Fibroblast of mammary gland (primary cell): Measurements from ENCODE around the gene KRTAP10-10.

Source experiments
- DNase-seq: peaks from one replicate; pipeline ENCODE4 v3.0.0-alpha.2; 2010; ENCODE audit warnings: low read depth
- H3K4me3 ChIP-seq: 2 replicates; pipeline ENCODE4 v1.5.1; 2011; ENCODE audit warnings: low read depth, mild to moderate bottlenecking, low read length, moderate library complexity; ENCODE audit not compliant: control insufficient read depth
- CTCF ChIP-seq: conservative IDR thresholded peaks from 2 replicates; pipeline ENCODE4 v1.5.1; 2011; ENCODE audit warnings: low read depth, low read length, inconsistent platforms; ENCODE audit not compliant: control insufficient read depth, insufficient read depth

KRTAP10-10 gene

GRCh38 chr21:44650973-44651675 lies 14.0 kb downstream of the KRTAP10-10 start:
- TF ChIP-seq CTCF = no peak
- no peak for DNase-seq
- no peak overlapping the region for H3K4me3 ChIP-seq

- H3K4me3 ChIP-seq = no peak overlapping the region
Measured at GRCh38 chr21:44653123-44653522, 16.0 kb downstream of the KRTAP10-10 start.

GRCh38 chr21:44653656-44654575 lies 16.8 kb downstream of the KRTAP10-10 start:
- no peak overlapping the region for H3K4me3 ChIP-seq
- no peak for TF ChIP-seq CTCF
- no peak for DNase-seq

More at GRCh38 chr21:44653123-44653522, 16.0 kb downstream of the KRTAP10-10 start:
- no peak for TF ChIP-seq CTCF
- no peak for DNase-seq

- no peak for TF ChIP-seq CTCF
- DNase-seq = no peak
- no peak within 1 kb of the TSS for H3K4me3 ChIP-seq
Measured at GRCh38 chr21:44654576-44655175, 17.5 kb downstream of the KRTAP10-10 start, which contains the start of gene KRTAP12-4. TSS of gene KRTAP12-4 (minus strand) at chr21:44654659. CDS start at chr21:44654614, 45 bp downstream.

GRCh38 chr21:44656868-44657267 lies 19.7 kb downstream of the KRTAP10-10 start:
- DNase-seq = no peak
- no peak for TF ChIP-seq CTCF
- no peak overlapping the region for H3K4me3 ChIP-seq
